BLaER1 (cell line): ENCODE data around the gene PNMA6A.
"Not testable (repeated sequence)": the region's sequence is repeated elsewhere in the genome, so short reads cannot be mapped to it uniquely, and the experiment has no call there.

Source experiments
- H3K27ac ChIP-seq: shearing (Covaris generic); formaldehyde crosslinking; 2 replicates; pipeline ENCODE4 v1.8.1; 2022
- H3K27me3 ChIP-seq: shearing (Covaris generic); formaldehyde crosslinking; 2 replicates; pipeline ENCODE4 v1.8.1; 2022
- H3K36me3 ChIP-seq: shearing (Covaris generic); formaldehyde crosslinking; 2 replicates; pipeline ENCODE4 v1.8.1; 2022
- H3K4me1 ChIP-seq: shearing (Covaris generic); formaldehyde crosslinking; 2 replicates; pipeline ENCODE4 v1.8.1; 2022
- H3K4me2 ChIP-seq: shearing (Covaris generic); formaldehyde crosslinking; 2 replicates; pipeline ENCODE4 v1.8.1; 2022
- H3K4me3 ChIP-seq: shearing (Covaris generic); formaldehyde crosslinking; 2 replicates; pipeline ENCODE4 v1.8.1; 2022
- H3K9ac ChIP-seq: shearing (Covaris generic); formaldehyde crosslinking; 2 replicates; pipeline ENCODE4 v1.8.1; 2022
- H3K9me3 ChIP-seq: shearing (Covaris generic); formaldehyde crosslinking; 2 replicates; pipeline ENCODE4 v1.8.1; 2022
- H4K20me1 ChIP-seq: shearing (Covaris generic); formaldehyde crosslinking; 2 replicates; pipeline ENCODE4 v1.8.1; 2022
- Cebpa-rat ChIP-seq: shearing (Covaris generic); IDR thresholded peaks from 2 replicates; pipeline ENCODE4 v1.8.1; 2022

PNMA6A gene

GRCh38 chrX:153071909-153072583 is at the start of gene PNMA6A:
Gene PNMA6A, plus strand, starts transcription at chrX:153072454. Its CDS starts 609 bp downstream, at chrX:153073063.
- not testable (repeated sequence) for H3K9ac ChIP-seq, H3K4me1 ChIP-seq, H3K4me3 ChIP-seq, H3K27me3 ChIP-seq, H3K9me3 ChIP-seq, H3K27ac ChIP-seq, H3K4me2 ChIP-seq, H4K20me1 ChIP-seq, H3K36me3 ChIP-seq

- not testable (repeated sequence) for H3K4me3 ChIP-seq, H3K36me3 ChIP-seq, H3K9ac ChIP-seq, H4K20me1 ChIP-seq, H3K27ac ChIP-seq, H3K4me2 ChIP-seq, H3K9me3 ChIP-seq, H3K4me1 ChIP-seq
- peaks cover 21% of the 10 kb centered on the region for H3K27me3 ChIP-seq
Observed at GRCh38 chrX:153026501-153026900, 45.8 kb upstream of the PNMA6A start.

GRCh38 chrX:153028487-153028886 is 43.8 kb upstream of the PNMA6A start:
- H3K4me3 ChIP-seq, H3K4me2 ChIP-seq, H4K20me1 ChIP-seq, H3K9ac ChIP-seq, H3K27ac ChIP-seq, H3K36me3 ChIP-seq: not testable (repeated sequence)
- Histone ChIP-seq H3K27me3 (peaks cover 11% of the 10 kb centered on the region), H3K4me1 (peaks cover 12% of the 10 kb centered on the region), H3K9me3 (peaks cover 11% of the 10 kb centered on the region; the same call in 1 of the 2 replicates)

GRCh38 chrX:153029162-153029561 is 43.1 kb upstream of the PNMA6A start:
- H3K9ac ChIP-seq, result no peak overlapping the region
- no peak overlapping the region for H3K4me2 ChIP-seq
- no peaks in the 10 kb centered on the region for H3K36me3 ChIP-seq
- H3K4me3 ChIP-seq, result no peak overlapping the region
- H3K27ac ChIP-seq, result no peak overlapping the region
- TF ChIP-seq Cebpa-rat, result no peak
- H3K9me3 ChIP-seq, result peaks cover 18% of the 10 kb centered on the region
- H4K20me1 ChIP-seq, result no peaks in the 10 kb centered on the region
- peaks cover 12% of the 10 kb centered on the region for H3K4me1 ChIP-seq
- H3K27me3 ChIP-seq, result peaks cover 13% of the 10 kb centered on the region

GRCh38 chrX:153029875-153030274 is 42.4 kb upstream of the PNMA6A start:
- Histone ChIP-seq H3K4me2 (no peak overlapping the region), H3K9me3 (peaks cover 25% of the 10 kb centered on the region), H3K9ac (no peak overlapping the region), H3K4me3 (no peak overlapping the region), H3K27me3 (peaks cover 15% of the 10 kb centered on the region), H3K4me1 (peaks cover 12% of the 10 kb centered on the region), H3K27ac (no peak overlapping the region), H4K20me1 (no peaks in the 10 kb centered on the region), H3K36me3 (no peaks in the 10 kb centered on the region)
- TF ChIP-seq Cebpa-rat, result no peak

- Histone ChIP-seq H3K4me1 (peaks cover 12% of the 10 kb centered on the region), H4K20me1 (no peaks in the 10 kb centered on the region), H3K9ac (no peak overlapping the region), H3K27me3 (peaks cover 11% of the 10 kb centered on the region), H3K4me3 (no peak overlapping the region), H3K4me2 (no peak overlapping the region), H3K9me3 (peaks cover 34% of the 10 kb centered on the region), H3K27ac (0 out of 2 replicates have a peak overlapping the region, but pooled peaks have one; percentile 13), H3K36me3 (no peaks in the 10 kb centered on the region)
- no peak for TF ChIP-seq Cebpa-rat
Observed at GRCh38 chrX:153030801-153031200, 41.5 kb upstream of the PNMA6A start.

- peak overlapping the region; percentile 82 for H3K4me2 ChIP-seq
- peak overlapping the region; percentile 67 for H3K4me3 ChIP-seq
- peak overlapping the region; percentile 67 for H3K27ac ChIP-seq
- H4K20me1 ChIP-seq, result no peaks in the 10 kb centered on the region
- no peak for TF ChIP-seq Cebpa-rat
- no peaks in the 10 kb centered on the region for H3K36me3 ChIP-seq
- peaks cover 22% of the 10 kb centered on the region for H3K27me3 ChIP-seq
- H3K4me1 ChIP-seq, result peaks cover 12% of the 10 kb centered on the region
- peaks cover 45% of the 10 kb centered on the region for H3K9me3 ChIP-seq
- peak overlapping the region; percentile 63 for H3K9ac ChIP-seq
Observed at GRCh38 chrX:153032397-153033118, 39.7 kb upstream of the PNMA6A start.

GRCh38 chrX:153049093-153049492 is 23.2 kb upstream of the PNMA6A start:
- peaks cover 61% of the 10 kb centered on the region for H3K27me3 ChIP-seq
- peaks cover 58% of the 10 kb centered on the region for H3K9me3 ChIP-seq
- no peak overlapping the region for H3K4me2 ChIP-seq
- no peaks in the 10 kb centered on the region for H4K20me1 ChIP-seq
- no peaks in the 10 kb centered on the region for H3K36me3 ChIP-seq
- no peak overlapping the region for H3K27ac ChIP-seq
- no peak for TF ChIP-seq Cebpa-rat
- no peak overlapping the region for H3K4me3 ChIP-seq
- no peak overlapping the region for H3K9ac ChIP-seq
- no peaks in the 10 kb centered on the region for H3K4me1 ChIP-seq

- TF ChIP-seq Cebpa-rat, result no peak
- Histone ChIP-seq H3K9ac (no peak overlapping the region), H3K36me3 (no peaks in the 10 kb centered on the region), H3K4me1 (no peaks in the 10 kb centered on the region), H3K9me3 (peaks cover 45% of the 10 kb centered on the region), H4K20me1 (no peaks in the 10 kb centered on the region), H3K4me3 (no peak overlapping the region), H3K27ac (no peak overlapping the region), H3K4me2 (no peak overlapping the region), H3K27me3 (peaks cover 62% of the 10 kb centered on the region)
Observed at GRCh38 chrX:153052534-153052933, 19.7 kb upstream of the PNMA6A start.

- Histone ChIP-seq H3K9me3 (peaks cover 15% of the 10 kb centered on the region), H3K9ac (no peak within 1 kb of the TSS), H3K36me3 (no peaks in the 10 kb centered on the region), H3K4me3 (no peak within 1 kb of the TSS), H3K27me3 (peaks cover 74% of the 10 kb centered on the region), H3K27ac (no peak within 1 kb of the TSS), H3K4me1 (no peaks in the 10 kb centered on the region), H3K4me2 (no peak within 1 kb of the TSS), H4K20me1 (no peaks in the 10 kb centered on the region)
- no peak for TF ChIP-seq Cebpa-rat
Observed at GRCh38 chrX:153055871-153056749, 16.1 kb upstream of the PNMA6A start, which contains the start of gene PNMA3. Gene PNMA3, plus strand, starts transcription at chrX:153056470. Its CDS starts 586 bp downstream, at chrX:153057056.
